ENCODE measurements around the gene GPHN.
"Not testable (repeated sequence)": the region's sequence is repeated elsewhere in the genome, so short reads cannot be mapped to it uniquely, and the experiment has no call there.

Gene GPHN

DNA sequence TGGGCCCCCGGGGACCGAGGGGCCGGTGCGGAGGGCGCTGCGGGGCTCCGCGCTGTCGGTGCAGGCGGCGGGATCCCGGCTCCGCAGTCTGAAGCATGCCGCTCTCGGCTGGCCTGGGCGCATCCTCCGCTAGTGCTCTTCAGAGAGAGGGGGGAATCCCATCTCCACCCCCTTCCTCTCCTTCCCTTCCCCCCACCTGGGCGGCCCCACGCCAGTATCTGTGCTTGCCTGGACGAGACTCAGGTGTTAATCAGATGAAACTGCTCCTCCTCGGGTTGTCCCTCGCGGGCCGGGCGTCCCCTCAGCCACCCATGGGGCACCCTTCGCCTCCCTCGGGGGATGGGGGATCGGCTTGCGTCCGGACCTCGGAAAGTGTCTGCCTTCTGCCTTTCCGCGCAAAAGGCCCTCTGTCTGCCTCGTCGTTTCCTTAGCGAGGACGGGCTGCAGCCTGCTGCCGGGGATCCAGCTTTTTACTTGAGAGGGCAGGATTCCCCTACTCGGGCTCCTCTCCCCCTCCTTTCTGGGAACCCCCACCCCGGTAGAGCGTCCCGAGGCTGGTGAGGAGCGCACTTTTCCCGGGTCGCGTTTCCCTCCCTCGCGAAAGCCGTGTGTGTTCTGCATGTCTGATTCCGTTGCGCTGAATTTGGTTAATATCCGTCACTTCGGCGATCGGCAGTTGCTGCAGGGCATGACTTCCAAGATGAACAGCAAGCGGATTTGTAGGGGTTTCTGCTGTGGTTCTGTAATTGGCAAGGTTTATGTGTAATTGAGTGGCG lies 1.1 kb downstream of the GPHN start:
- H3K4me1 ChIP-seq (ENCODE audit: insufficient read depth, low read length) = peaks cover 20% of the 10 kb centered on the region
- H3K9me3 ChIP-seq (ENCODE audit: low read length) = no peaks in the 10 kb centered on the region
- no peaks in the 10 kb centered on the region for H3K27me3 ChIP-seq (ENCODE audit: insufficient read depth, low read length)
- H3K36me3 ChIP-seq (ENCODE audit: insufficient read depth, low read length) = no peaks in the 10 kb centered on the region
- peak overlapping the region; percentile 85 for H2AFZ ChIP-seq (ENCODE audit: low read depth, low read length)
- H3K4me3 ChIP-seq (ENCODE audit: low read length) = peak overlapping the region; percentile 70

GRCh38 chr14:66509874-66510273 lies 1.9 kb downstream of the GPHN start:
- no peaks in the 10 kb centered on the region for H3K36me3 ChIP-seq (ENCODE audit: insufficient read depth, low read length)
- H3K4me3 ChIP-seq (ENCODE audit: low read length) = peak overlapping the region; percentile 70
- H2AFZ ChIP-seq (ENCODE audit: low read depth, low read length) = no peak overlapping the region
- H3K4me1 ChIP-seq (ENCODE audit: insufficient read depth, low read length) = peaks cover 20% of the 10 kb centered on the region
- no peaks in the 10 kb centered on the region for H3K9me3 ChIP-seq (ENCODE audit: low read length)
- no peaks in the 10 kb centered on the region for H3K27me3 ChIP-seq (ENCODE audit: insufficient read depth, low read length)

DNA sequence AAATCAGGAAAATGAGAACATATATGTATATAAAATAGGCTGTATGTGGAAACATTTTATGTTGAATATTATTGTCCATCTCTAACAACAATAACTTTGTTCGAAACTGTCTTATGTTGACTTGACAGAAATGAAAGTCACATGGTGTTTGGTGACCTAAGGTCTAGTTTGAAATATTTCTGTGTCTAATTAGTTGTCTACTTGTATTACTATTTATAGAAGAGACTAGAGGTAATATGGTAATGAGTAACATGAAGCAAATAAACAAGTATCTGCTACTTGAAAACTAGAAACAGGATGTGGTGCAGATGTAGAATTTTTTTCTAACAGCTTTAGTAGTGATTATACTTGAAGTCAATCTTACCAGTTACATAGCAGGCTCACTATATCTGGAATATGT lies 3.9 kb downstream of the GPHN start:
- no peak overlapping the region for H3K4me3 ChIP-seq (ENCODE audit: low read length)
- H3K4me1 ChIP-seq (ENCODE audit: insufficient read depth, low read length) = peaks cover 17% of the 10 kb centered on the region
- H3K27me3 ChIP-seq (ENCODE audit: insufficient read depth, low read length) = no peaks in the 10 kb centered on the region
- no peaks in the 10 kb centered on the region for H3K9me3 ChIP-seq (ENCODE audit: low read length)
- no peak overlapping the region for H2AFZ ChIP-seq (ENCODE audit: low read depth, low read length)
- no peaks in the 10 kb centered on the region for H3K36me3 ChIP-seq (ENCODE audit: insufficient read depth, low read length)

- Histone ChIP-seq H3K27me3 (ENCODE audit: insufficient read depth, low read length) (no peaks in the 10 kb centered on the region), H3K4me1 (ENCODE audit: insufficient read depth, low read length) (peaks cover 15% of the 10 kb centered on the region), H3K9me3 (ENCODE audit: low read length) (no peaks in the 10 kb centered on the region)
Observed at GRCh38 chr14:66514213-66514612, 6.3 kb downstream of the GPHN start.

GRCh38 chr14:66530526-66530925 lies 22.6 kb downstream of the GPHN start:
- Histone ChIP-seq H3K27me3 (ENCODE audit: insufficient read depth, low read length) (no peaks in the 10 kb centered on the region), H2AFZ (ENCODE audit: low read depth, low read length) (no peak overlapping the region), H3K4me3 (ENCODE audit: low read length) (no peak overlapping the region), H3K4me1 (ENCODE audit: insufficient read depth, low read length) (no peaks in the 10 kb centered on the region), H3K9me3 (ENCODE audit: low read length) (peaks cover 2% of the 10 kb centered on the region), H3K36me3 (ENCODE audit: insufficient read depth, low read length) (no peaks in the 10 kb centered on the region)

More at GRCh38 chr14:66514213-66514612, 6.3 kb downstream of the GPHN start:
- no peak overlapping the region for H3K4me3 ChIP-seq (ENCODE audit: low read length)
- no peaks in the 10 kb centered on the region for H3K36me3 ChIP-seq (ENCODE audit: insufficient read depth, low read length)
- no peak overlapping the region for H2AFZ ChIP-seq (ENCODE audit: low read depth, low read length)

DNA sequence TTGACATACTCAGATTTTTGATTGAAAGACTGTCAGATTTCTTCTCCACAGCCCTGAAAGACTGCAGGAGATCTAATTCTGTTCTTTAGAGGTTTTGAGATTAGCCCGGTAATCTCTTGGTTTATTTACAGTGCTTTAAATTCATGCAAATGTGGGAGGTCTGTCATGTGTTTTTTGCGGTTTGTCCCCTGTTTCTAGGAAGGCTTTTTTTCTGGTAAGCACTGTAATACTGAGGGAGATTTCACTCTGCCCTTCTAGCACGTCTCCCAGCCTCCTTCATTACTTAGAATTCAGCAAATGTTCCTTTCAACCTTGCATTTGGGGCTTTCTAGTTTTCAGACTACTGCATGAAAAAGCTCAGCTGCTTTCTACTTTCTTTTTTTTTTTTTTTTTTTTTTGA lies 31.1 kb downstream of the GPHN start:
- Histone ChIP-seq H3K27me3 (ENCODE audit: insufficient read depth, low read length) (no peaks in the 10 kb centered on the region), H3K9me3 (ENCODE audit: low read length) (peaks cover 6% of the 10 kb centered on the region), H3K36me3 (ENCODE audit: insufficient read depth, low read length) (peaks cover 4% of the 10 kb centered on the region), H3K4me1 (ENCODE audit: insufficient read depth, low read length) (no peaks in the 10 kb centered on the region), H2AFZ (ENCODE audit: low read depth, low read length) (no peak overlapping the region), H3K4me3 (ENCODE audit: low read length) (no peak overlapping the region)

DNA sequence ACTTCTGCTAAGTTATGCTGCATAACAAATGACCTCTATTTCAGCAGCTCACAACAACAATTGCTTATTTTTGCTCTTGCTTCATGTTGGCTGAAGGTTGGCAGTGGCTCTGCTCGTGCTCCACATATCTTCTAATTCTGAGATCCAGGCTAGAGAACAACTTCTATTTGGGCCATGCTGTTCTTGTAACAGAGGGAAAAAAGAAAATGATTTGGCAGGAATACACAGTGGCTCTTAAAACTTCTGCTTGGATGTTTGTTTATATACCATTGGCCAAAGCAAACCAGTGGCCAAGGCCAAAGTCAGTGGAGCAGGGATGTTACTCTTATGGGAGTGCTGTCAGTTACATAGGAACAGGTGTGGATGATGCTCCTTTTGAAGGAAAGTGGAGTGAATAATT lies 32.1 kb downstream of the GPHN start:
- no peaks in the 10 kb centered on the region for H3K4me1 ChIP-seq (ENCODE audit: insufficient read depth, low read length)
- H2AFZ ChIP-seq (ENCODE audit: low read depth, low read length) = no peak overlapping the region

GRCh38 chr14:66541627-66542026 lies 33.7 kb downstream of the GPHN start:
- H3K36me3 ChIP-seq (ENCODE audit: insufficient read depth, low read length) = peaks cover 4% of the 10 kb centered on the region
- H3K9me3 ChIP-seq (ENCODE audit: low read length) = peaks cover 6% of the 10 kb centered on the region
- H3K4me1 ChIP-seq (ENCODE audit: insufficient read depth, low read length) = no peaks in the 10 kb centered on the region
- H2AFZ ChIP-seq (ENCODE audit: low read depth, low read length) = no peak overlapping the region
- no peak overlapping the region for H3K4me3 ChIP-seq (ENCODE audit: low read length)
- H3K27me3 ChIP-seq (ENCODE audit: insufficient read depth, low read length) = no peaks in the 10 kb centered on the region

More for the DNA sequence above, 32.1 kb downstream of the GPHN start:
- peaks cover 4% of the 10 kb centered on the region for H3K36me3 ChIP-seq (ENCODE audit: insufficient read depth, low read length)
- H3K4me3 ChIP-seq (ENCODE audit: low read length) = no peak overlapping the region
- H3K27me3 ChIP-seq (ENCODE audit: insufficient read depth, low read length) = no peaks in the 10 kb centered on the region
- peaks cover 6% of the 10 kb centered on the region for H3K9me3 ChIP-seq (ENCODE audit: low read length)

GRCh38 chr14:66543996-66544395 lies 36.0 kb downstream of the GPHN start:
- Histone ChIP-seq H3K36me3 (ENCODE audit: insufficient read depth, low read length) (peaks cover 4% of the 10 kb centered on the region), H3K9me3 (ENCODE audit: low read length) (peaks cover 10% of the 10 kb centered on the region), H3K4me3 (ENCODE audit: low read length) (no peak overlapping the region), H2AFZ (ENCODE audit: low read depth, low read length) (no peak overlapping the region), H3K4me1 (ENCODE audit: insufficient read depth, low read length) (no peaks in the 10 kb centered on the region), H3K27me3 (ENCODE audit: insufficient read depth, low read length) (no peaks in the 10 kb centered on the region)

- not testable (repeated sequence) for H3K36me3 ChIP-seq (ENCODE audit: insufficient read depth, low read length)
Observed at GRCh38 chr14:66545191-66545590, 37.2 kb downstream of the GPHN start.

GRCh38 chr14:66545751-66546150 lies 37.8 kb downstream of the GPHN start:
- peaks cover 10% of the 10 kb centered on the region for H3K9me3 ChIP-seq (ENCODE audit: low read length)
- H3K4me3 ChIP-seq (ENCODE audit: low read length); H3K4me1 ChIP-seq (ENCODE audit: insufficient read depth, low read length); H3K27me3 ChIP-seq (ENCODE audit: insufficient read depth, low read length); H3K36me3 ChIP-seq (ENCODE audit: insufficient read depth, low read length); H2AFZ ChIP-seq (ENCODE audit: low read depth, low read length): not testable (repeated sequence)

More at GRCh38 chr14:66545191-66545590, 37.2 kb downstream of the GPHN start:
- H3K9me3 ChIP-seq (ENCODE audit: low read length) = peaks cover 10% of the 10 kb centered on the region
- H3K27me3 ChIP-seq (ENCODE audit: insufficient read depth, low read length); H3K4me1 ChIP-seq (ENCODE audit: insufficient read depth, low read length); H3K4me3 ChIP-seq (ENCODE audit: low read length); H2AFZ ChIP-seq (ENCODE audit: low read depth, low read length): not testable (repeated sequence)

- Histone ChIP-seq H3K4me3 (ENCODE audit: low read length) (no peak overlapping the region), H3K9me3 (ENCODE audit: low read length) (no peaks in the 10 kb centered on the region), H3K4me1 (ENCODE audit: insufficient read depth, low read length) (no peaks in the 10 kb centered on the region), H3K36me3 (ENCODE audit: insufficient read depth, low read length) (no peaks in the 10 kb centered on the region), H3K27me3 (ENCODE audit: insufficient read depth, low read length) (no peaks in the 10 kb centered on the region), H2AFZ (ENCODE audit: low read depth, low read length) (no peak overlapping the region)
Observed at GRCh38 chr14:66563731-66564130, 55.8 kb downstream of the GPHN start.

- Histone ChIP-seq H3K36me3 (ENCODE audit: insufficient read depth, low read length) (no peaks in the 10 kb centered on the region), H3K9me3 (ENCODE audit: low read length) (no peaks in the 10 kb centered on the region), H3K4me1 (ENCODE audit: insufficient read depth, low read length) (no peaks in the 10 kb centered on the region), H3K4me3 (ENCODE audit: low read length) (no peak overlapping the region), H2AFZ (ENCODE audit: low read depth, low read length) (no peak overlapping the region), H3K27me3 (ENCODE audit: insufficient read depth, low read length) (no peaks in the 10 kb centered on the region)
Observed at GRCh38 chr14:66568220-66568619, 60.3 kb downstream of the GPHN start.

DNA sequence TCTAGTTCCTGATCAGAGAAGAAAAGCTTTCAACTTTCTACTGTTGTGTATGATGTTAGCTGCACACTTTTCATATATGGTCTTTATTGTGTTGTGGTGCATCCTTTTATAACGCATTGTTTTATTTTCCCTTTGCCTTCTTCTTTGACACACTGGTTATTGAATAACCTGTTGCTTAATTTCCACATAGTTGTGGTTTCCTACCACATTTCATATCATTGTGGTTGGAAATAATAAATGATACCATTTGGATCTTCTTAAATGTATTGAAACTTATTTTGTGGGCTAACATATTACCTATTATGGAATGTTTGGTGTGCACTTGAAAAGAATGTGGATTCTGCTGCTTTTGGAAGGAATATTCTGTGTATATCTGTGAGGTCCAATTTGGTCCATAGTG lies 64.9 kb downstream of the GPHN start:
- H2AFZ ChIP-seq (ENCODE audit: low read depth, low read length) = no peak overlapping the region
- peaks cover 11% of the 10 kb centered on the region for H3K9me3 ChIP-seq (ENCODE audit: low read length)
- no peaks in the 10 kb centered on the region for H3K36me3 ChIP-seq (ENCODE audit: insufficient read depth, low read length)
- no peaks in the 10 kb centered on the region for H3K4me1 ChIP-seq (ENCODE audit: insufficient read depth, low read length)
- no peaks in the 10 kb centered on the region for H3K27me3 ChIP-seq (ENCODE audit: insufficient read depth, low read length)
- no peak overlapping the region for H3K4me3 ChIP-seq (ENCODE audit: low read length)

All from neuron (in vitro differentiated cells).